Effector memory CD4-positive, alpha-beta T cell (primary cell): Measurements from ENCODE around the gene OTOG.
A peak's percentile ranks its signal among the peaks of the same experiment; 100 is the strongest.

Experiments
- DNase-seq, 3 donors: peaks; one replicate each; pipeline ENCODE4 v3.0.0-alpha.2; 2020
- H3K27ac ChIP-seq: 2 replicates; pipeline ENCODE4 v1.7.0; 2013; ENCODE audit warnings: mild to moderate bottlenecking, low read length, moderate library complexity; ENCODE audit not compliant: insufficient read depth, poor library complexity, severe bottlenecking
- H3K27me3 ChIP-seq: replicated peaks from 2 replicates; pipeline ENCODE4 v1.7.0; 2013; ENCODE audit warnings: mild to moderate bottlenecking, low read length; ENCODE audit not compliant: insufficient read depth, control insufficient read depth, poor library complexity, severe bottlenecking
- H3K36me3 ChIP-seq: 2 replicates; pipeline ENCODE4 v1.7.0; 2013; ENCODE audit warnings: mild to moderate bottlenecking, low read length, moderate library complexity; ENCODE audit not compliant: control insufficient read depth, insufficient read depth
- H3K4me1 ChIP-seq: 2 replicates; pipeline ENCODE4 v1.7.0; 2013; ENCODE audit warnings: low read length, mild to moderate bottlenecking; ENCODE audit not compliant: control insufficient read depth, insufficient read depth, poor library complexity, severe bottlenecking
- H3K4me3 ChIP-seq: 2 replicates; pipeline ENCODE4 v1.7.0; 2013; ENCODE audit warnings: low read length, low read depth, mild to moderate bottlenecking; ENCODE audit not compliant: insufficient read depth, poor library complexity, severe bottlenecking
- H3K9me3 ChIP-seq: 2 replicates; pipeline ENCODE4 v1.7.0; 2013; ENCODE audit warnings: mild to moderate bottlenecking, low read length, moderate library complexity; ENCODE audit not compliant: control insufficient read depth

The OTOG gene

DNA sequence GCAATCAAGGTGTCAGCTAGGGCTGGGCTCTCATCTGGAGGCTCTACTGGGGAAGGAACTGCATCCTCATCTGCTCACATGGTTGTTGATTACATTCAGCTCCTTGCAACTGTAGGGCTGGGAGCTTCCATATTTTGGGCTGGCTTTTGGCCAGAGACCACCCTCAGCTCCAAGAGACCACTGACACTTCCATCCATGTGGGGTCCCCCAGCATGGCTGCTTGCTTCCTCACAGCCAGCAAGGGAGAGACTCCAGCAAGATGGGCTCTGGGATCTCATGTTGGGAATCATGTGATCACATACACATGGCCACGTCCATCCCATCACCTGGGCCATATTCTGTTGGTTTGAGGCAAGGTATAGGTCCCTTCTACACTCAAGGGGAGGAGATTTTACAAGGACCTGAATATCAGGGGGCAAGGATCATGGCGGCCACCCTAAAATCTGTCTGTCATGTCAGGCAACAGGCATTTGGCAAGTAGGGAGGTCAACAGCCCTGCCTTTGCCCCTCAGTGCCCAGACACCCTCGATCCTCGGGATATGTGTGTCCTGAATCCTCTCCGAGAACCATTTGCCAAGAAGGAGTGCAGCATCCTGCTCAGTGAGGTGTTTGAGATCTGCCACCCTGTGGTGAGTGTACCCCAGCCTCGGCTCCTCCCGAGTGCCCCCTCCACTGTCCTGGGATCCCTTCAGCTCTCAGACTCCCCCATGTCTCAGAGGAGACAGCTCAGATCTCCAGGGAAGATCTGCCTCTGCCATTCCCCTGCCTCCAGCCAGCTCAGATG is 48.7 kb downstream of the OTOG start:
- Histone ChIP-seq H3K4me1 (peaks cover 2% of the 10 kb centered on the region), H3K4me3 (no peak overlapping the region), H3K36me3 (no peaks in the 10 kb centered on the region), H3K9me3 (no peaks in the 10 kb centered on the region), H3K27me3 (no peaks in the 10 kb centered on the region), H3K27ac (no peak overlapping the region)
- DNase-seq: no peak

DNA sequence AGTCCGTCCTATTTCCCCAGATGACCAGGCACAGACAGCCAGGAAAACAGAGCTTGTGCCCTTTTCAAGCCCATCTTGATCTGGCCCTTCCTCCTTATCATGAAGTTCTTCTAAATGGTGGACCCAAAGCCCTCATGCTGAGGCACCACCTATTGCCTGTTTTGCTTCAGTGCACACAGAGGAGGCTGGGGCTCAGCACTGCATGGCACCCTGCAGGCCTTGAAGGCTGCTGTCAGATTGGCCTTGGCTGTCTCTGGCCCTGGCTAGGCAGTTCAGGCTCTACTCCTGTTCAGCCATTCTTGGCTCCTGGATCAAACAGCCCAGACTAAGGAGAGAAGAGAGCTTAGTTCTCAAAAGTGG is 49.2 kb downstream of the OTOG start:
- no peaks in the 10 kb centered on the region for H3K36me3 ChIP-seq
- no peak overlapping the region for H3K27ac ChIP-seq
- no peak overlapping the region for H3K4me3 ChIP-seq
- no peaks in the 10 kb centered on the region for H3K27me3 ChIP-seq
- H3K9me3 ChIP-seq: no peaks in the 10 kb centered on the region
- H3K4me1 ChIP-seq: peaks cover 2% of the 10 kb centered on the region
- DNase-seq: no peak

DNA sequence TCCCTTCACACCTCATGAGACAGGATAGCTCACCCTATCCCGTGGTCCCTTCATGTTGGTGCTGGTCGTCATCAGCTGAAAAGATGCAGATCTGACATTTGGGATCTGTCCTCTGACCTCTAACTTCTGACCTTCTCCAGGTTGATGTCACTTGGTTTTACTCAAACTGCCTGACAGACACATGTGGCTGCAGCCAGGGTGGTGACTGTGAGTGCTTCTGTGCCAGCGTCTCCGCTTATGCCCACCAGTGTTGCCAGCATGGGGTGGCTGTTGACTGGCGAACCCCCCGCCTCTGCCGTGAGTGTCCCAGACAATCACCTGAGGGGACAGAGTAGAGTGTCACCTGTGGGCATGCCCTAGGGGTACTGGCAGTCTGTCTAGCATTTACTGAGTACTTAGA is 49.7 kb downstream of the OTOG start:
- H3K4me1 ChIP-seq: peaks cover 2% of the 10 kb centered on the region
- H3K27ac ChIP-seq: no peak overlapping the region
- no peak for DNase-seq
- no peak overlapping the region for H3K4me3 ChIP-seq
- no peaks in the 10 kb centered on the region for H3K27me3 ChIP-seq
- no peaks in the 10 kb centered on the region for H3K9me3 ChIP-seq
- no peaks in the 10 kb centered on the region for H3K36me3 ChIP-seq

DNA sequence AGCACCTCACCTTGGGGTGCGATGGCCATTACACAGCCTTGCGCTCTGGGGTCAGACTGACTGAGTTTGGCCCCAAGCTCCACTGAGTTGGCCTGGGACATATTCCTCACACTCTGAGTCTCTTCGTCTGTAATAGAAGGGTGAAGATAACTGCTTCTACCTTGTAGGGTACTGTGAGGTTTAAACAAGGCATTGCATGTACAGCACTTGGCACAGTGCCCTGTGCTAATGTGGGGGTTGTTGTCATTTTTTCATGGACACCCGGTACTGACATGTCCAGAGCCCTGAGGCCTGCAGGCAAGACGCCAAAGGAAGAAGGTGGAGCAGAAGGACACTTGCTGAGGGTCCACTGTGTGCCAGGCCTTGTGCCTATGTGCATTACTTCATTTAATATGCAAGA is 50.7 kb downstream of the OTOG start:
- Histone ChIP-seq H3K27me3 (no peaks in the 10 kb centered on the region), H3K9me3 (no peaks in the 10 kb centered on the region)

DNA sequence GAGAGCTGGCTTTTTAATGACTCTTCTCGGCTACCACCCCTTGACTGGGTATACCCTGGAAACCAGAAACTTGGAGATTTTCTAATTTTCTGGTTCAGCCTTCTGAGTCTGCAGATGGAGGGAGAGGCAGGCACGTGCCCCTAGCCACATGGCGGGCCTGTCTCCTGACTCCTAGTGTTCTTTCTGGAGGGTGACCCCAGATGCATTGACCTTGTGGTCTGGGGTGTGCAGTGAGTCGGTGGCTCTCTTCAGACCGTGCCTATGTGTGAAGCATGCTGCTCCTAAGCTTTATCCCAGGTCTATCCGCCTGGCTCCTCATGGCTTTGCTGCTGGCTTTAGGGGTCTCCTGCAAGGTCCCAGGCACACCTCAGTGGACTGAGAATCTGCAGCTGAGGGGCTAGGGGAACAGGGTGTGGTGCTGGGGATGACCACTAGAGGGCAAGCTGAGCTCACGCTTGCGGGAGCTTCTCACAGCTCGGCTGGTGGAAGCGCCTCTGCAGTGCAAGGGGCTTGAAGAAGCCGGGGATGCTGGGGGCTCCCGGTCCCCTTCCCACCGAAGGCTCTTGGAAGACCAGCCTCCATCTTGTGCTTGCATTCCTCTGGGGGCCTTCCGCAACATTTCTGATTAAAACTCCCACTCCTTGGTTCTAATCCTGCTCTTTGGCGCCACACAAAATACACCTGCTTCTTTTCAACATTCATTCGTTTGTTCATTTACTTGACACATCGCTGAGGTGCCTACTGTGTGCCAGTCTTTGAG is 51.8 kb downstream of the OTOG start:
- H3K27ac ChIP-seq: no peak overlapping the region
- no peaks in the 10 kb centered on the region for H3K36me3 ChIP-seq
- H3K4me3 ChIP-seq: no peak overlapping the region
- H3K27me3 ChIP-seq: no peaks in the 10 kb centered on the region
- H3K9me3 ChIP-seq: no peaks in the 10 kb centered on the region
- peak in 2 of 3 donors; percentile 20 to 34 for DNase-seq
- H3K4me1 ChIP-seq: peaks cover 2% of the 10 kb centered on the region

More for the DNA sequence above, 50.7 kb downstream of the OTOG start:
- Histone ChIP-seq H3K4me3 (no peak overlapping the region), H3K36me3 (no peaks in the 10 kb centered on the region), H3K4me1 (peaks cover 2% of the 10 kb centered on the region), H3K27ac (no peak overlapping the region)
- DNase-seq: no peak

DNA sequence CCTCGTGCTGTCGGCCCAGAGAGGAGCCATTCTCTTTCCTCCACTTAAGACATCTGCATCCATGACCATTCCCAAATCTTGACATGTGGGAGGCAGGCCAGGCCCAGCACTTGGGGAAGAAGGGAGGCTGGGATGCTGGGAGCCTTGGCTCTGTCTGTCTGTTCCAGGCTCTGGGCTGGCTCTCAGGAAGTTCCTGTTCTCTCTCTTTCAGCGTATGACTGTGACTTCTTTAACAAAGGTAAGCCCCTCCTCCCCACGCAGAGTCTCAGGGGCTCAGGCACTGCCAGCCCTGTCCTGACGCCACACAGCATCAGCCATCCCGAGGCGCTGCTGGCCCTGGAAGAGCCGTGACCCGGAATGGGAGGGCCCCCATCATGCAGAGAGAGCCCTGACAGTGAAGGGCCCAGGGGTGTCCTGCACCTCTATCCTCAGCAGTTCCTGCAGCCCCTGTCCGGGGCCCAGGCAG is 52.4 kb downstream of the OTOG start:
- no peak overlapping the region for H3K4me3 ChIP-seq
- peaks cover 2% of the 10 kb centered on the region for H3K4me1 ChIP-seq
- no peaks in the 10 kb centered on the region for H3K36me3 ChIP-seq
- H3K9me3 ChIP-seq: no peaks in the 10 kb centered on the region
- H3K27ac ChIP-seq: no peak overlapping the region
- no peaks in the 10 kb centered on the region for H3K27me3 ChIP-seq
- no peak for DNase-seq

DNA sequence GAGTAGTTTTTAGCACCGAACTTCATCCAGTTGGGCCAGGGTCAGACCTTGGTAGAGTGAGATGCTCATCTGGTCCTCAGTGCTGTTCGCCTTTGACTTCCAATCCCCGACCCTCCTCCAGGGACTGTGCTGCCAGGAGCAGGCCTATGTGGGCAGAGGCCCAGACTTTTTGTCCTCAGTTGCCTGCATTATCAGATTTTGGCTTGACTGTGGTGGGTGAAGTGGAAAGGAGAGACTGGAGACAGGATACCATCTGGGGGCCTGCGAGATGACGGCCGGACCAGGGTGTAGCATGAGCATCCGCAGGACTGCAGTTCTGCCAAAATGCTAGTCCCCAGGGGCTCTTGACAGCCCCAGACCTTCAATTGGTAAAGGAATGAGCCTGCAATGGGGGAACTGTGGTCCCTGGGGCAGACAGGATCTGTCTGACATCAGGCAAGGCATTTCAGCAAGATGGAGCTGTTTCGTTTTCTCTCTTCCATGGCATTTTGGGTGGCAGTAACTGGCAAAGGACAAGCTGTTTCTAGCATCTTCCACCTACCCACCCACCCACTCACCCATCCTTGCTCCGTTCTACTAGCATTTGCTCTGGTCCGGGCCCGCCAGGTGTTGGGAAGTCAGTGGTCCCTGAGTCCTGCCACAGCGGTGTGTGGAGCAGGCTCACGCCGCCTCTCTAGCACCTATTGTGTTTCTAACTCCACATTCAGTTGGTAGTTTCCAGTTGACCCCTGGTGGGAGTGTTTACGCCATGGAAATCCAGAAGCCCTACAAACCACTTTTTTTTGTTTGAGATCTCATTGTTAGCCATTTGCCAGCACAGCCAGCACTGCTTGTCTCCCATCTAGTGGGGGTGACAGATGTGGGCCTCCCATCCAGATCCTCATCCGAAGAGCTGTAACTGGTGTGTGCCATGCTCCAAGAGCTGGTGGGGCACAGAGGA is 53.5 kb downstream of the OTOG start:
- Histone ChIP-seq H3K27ac (no peak overlapping the region), H3K4me3 (no peak overlapping the region), H3K9me3 (no peaks in the 10 kb centered on the region), H3K4me1 (peaks cover 2% of the 10 kb centered on the region), H3K27me3 (no peaks in the 10 kb centered on the region), H3K36me3 (no peaks in the 10 kb centered on the region)
- DNase-seq: no peak

DNA sequence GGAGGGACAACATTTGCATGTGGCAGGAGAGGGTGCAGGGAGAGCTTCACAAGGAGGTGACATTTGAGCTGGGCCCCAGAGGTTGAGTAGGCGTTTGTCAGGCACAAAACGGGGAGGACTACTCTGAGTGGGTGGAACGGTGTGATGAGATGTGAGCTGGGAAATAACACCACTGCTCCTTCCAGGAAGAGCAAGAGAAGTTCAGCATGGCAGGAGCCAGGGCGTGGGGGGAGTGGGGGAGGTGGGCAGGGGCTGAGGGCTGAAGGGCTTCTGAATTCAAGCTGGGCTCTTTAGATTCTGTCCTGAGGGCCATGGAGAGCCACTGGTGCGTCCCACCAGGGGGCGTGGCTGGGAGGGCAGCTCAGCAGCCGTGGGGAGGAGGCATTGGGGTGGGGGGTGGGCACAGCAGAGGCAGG is 54.2 kb downstream of the OTOG start:
- no peak overlapping the region for H3K27ac ChIP-seq
- H3K27me3 ChIP-seq: no peaks in the 10 kb centered on the region
- H3K36me3 ChIP-seq: no peaks in the 10 kb centered on the region
- no peak for DNase-seq
- peaks cover 2% of the 10 kb centered on the region for H3K4me1 ChIP-seq
- no peaks in the 10 kb centered on the region for H3K9me3 ChIP-seq
- no peak overlapping the region for H3K4me3 ChIP-seq

DNA sequence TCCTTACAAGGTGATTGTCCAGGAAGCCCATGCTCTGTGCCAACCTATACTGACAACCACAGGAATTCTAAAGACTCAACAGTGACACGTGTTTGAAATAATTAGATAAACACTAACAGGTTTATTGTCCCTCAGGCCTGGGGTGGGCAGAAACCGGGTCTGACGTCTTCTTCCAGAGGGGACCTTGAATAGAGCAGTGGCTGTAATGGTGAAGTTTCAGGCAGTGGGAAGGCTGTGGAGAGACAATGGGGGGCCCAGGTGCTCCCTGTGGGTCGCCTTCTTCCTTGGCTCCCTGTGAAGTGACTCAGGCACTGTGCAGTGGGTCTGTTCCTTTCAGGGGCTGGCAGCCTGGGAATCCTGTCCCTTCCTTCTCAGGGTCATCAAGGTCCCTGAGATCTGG is 54.6 kb downstream of the OTOG start:
- H3K36me3 ChIP-seq: no peaks in the 10 kb centered on the region
- H3K27me3 ChIP-seq: no peaks in the 10 kb centered on the region
- H3K9me3 ChIP-seq: no peaks in the 10 kb centered on the region
- no peak overlapping the region for H3K4me3 ChIP-seq
- DNase-seq: no peak
- H3K27ac ChIP-seq: no peak overlapping the region
- H3K4me1 ChIP-seq: peaks cover 2% of the 10 kb centered on the region
